Stimulated activated CD8-positive, alpha-beta memory T cell treated with anti-CD3 and anti-CD28 coated beads, Interleukin-4, amount 100 ng/mL, for 24 hours (primary cell): Measurements from ENCODE around the gene SLC35E1.

Experiments used
- DNase-seq: peaks from one replicate; pipeline ENCODE4 v3.0.0-alpha.2; 2020; ENCODE audit warnings: low read depth

SLC35E1 gene

DNA sequence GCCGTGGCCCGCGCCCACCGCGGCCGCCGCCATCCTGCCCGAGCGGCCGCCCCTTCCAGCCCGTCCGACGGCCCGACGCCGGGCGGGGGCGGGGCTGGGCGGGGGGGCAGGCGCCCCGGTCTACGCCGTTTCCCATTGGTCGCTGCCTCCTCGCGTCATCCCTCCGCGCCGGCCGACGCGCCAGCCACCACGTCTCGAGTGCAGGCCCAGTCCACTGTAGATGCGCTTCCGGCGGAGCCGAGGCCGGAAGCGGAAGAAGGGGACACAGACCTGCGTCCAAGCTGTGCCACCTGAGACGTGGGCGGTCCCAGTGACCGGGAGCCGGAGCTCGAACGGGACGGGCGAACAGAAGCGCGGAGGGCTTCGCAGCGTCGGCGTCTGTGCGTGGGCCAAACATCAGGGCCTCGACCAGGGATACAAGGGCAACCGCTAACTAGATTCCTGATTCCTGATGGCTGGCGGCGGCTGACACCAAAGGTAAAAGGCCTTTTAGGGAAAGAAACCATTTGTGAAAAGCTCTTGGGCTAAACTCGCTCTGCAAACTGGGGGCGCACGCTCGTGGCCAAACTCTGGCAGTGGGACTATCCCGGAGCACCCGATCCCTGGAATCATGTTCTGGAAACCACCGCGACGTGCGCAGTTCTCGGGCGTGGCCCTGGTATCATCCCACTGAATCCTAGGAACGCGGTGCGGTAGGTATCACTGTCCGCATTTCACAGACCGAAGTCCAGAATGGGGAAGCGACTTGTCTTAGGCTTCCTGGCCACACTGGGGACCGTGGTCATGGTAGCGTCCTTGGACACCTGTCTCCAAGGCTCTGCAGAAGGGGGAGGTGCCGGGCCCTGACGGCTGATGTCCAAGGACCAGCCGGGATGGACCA is at the start of gene SLC35E1:
SLC35E1 (minus strand) TSS at position 84 of the 880 bp plus-strand sequence; CDS start at position 33, 51 bp downstream.
- DNase-seq, result peak; percentile 90

DNA sequence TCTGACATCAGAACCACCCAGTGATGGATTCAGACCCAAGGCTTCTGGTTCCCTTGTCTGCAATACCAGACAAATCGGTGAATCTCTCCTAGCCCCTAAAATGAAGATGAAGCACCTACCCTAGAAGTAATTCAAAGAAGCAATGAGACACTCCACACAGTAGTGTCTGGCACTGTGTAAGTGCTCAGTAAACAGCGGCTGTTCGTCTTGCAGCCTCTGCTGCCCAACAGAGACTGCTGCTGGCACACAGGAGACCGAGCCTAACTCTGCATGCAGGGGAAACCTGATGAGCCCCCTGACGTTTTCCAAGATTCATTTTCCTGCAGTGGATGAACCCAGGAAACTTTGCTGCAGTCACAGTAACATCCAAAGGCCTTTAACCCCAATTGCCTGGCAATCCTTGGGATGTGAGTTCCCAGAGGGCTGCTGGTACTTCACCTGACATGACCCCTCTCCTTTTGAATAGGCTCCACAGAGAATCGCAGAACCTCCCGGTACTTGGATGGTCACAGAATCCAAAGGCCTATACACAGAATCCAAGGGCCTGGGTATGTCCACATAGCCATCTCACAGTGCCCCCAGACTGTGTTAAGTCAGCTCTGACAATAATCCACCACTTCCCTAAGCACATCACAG is 49.1 kb upstream of the SLC35E1 start:
- DNase-seq, result no peak

DNA sequence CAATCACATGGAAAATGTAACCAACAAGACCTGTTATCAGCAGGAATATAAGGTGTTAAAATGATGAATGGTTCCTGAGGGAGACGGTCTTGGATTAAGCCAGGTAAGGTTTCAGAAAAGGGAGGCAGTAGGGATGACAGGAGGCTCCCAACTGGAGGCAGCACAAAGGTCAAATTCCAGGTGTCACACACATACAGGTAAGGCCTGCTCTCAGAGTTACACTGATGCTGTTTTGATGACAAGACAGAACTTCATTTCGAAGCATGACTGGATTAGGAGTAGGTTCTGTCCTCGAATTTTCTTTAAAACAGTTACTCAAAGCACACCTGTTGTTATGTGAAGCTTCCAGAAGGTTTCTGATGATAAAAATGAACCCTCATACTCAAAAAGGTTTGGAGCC is 48.4 kb upstream of the SLC35E1 start:
- no peak for DNase-seq

DNA sequence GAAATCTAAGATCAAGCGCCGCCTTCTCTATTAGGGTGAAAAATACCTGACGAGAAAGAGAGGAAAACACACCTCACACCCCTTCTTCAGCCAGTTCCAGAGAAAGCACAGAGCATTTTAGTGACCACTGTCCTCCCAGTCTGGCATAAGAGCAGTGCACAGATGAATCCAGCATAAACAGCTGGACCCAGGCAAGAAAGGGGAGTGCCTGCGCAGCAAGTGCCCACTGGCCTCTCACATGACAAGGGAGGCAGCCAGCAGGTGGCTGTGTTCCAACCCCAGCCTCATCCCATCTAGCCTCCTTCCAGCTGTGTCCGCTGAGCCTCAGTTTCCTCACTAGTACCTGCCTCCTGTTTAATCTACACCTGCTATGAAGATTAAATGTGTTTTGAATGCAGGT is 47.8 kb upstream of the SLC35E1 start:
- no peak for DNase-seq

DNA sequence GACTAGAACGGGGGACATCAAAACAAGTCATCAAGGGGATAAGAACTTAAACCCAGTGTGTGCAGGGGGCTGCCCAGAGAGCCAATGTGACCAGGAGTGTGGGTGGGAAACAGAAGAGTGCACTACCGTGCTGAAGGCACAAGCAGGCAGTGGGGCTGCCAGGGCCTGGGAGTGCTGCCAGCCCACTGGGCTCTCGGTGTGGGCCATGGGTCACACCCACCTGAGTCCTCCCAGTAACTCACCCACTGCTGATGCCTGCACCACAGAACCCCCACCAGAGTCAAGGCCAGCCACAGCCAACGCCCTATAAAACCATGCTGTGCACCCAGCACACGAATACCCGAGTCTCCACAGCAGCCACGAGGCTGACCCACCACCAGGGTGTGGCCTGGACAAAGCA is 47.2 kb upstream of the SLC35E1 start:
- DNase-seq, result no peak

GRCh38 chr19:16618248-16618647 is 46.0 kb upstream of the SLC35E1 start:
- no peak for DNase-seq

- no peak for DNase-seq
Observed at GRCh38 chr19:16615808-16616207, 43.6 kb upstream of the SLC35E1 start.

DNA sequence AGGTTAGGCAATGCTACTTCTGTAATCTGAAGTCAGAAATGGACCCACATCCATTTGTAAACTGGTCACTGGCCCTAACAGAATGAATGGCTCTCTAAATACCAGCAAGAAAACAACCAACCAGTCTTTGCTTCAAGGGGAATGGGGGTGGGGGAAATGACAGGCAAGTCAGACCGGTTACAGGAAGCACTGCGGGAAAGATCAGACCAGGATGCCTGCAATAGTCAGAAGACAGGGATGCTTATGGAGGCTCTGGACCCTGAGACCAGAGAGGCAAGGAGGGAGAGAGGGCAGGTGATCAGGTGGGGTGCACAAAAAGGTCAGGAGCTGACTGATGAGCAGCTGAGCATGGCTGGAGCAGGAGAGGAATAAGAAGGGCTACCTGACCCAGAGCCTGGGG is 42.7 kb upstream of the SLC35E1 start:
- DNase-seq, result no peak

GRCh38 chr19:16613841-16614240 is 41.6 kb upstream of the SLC35E1 start:
- DNase-seq, result no peak

GRCh38 chr19:16612636-16613035 is 40.4 kb upstream of the SLC35E1 start:
- no peak for DNase-seq

DNA sequence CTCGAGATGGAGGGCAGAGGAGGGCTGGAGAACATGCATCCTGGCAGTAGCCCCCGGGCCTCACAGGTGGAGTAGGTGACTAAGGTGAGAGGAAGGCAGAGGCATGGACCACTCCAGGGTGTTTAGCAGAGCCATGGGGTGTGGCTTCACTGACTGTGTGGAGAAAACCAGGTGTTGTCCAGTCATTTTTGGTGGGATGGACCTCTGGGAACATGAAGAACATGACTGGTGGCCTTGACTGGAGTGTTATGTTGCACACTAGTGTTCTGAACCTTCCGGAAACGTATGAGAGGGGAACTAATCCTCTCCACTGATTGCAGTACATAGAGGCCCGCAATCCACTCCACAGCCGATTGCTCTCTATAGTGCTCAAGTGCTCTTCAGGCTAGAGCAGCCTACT is 38.9 kb upstream of the SLC35E1 start:
- DNase-seq, result no peak

GRCh38 chr19:16609511-16610200 is 37.4 kb upstream of the SLC35E1 start:
- no peak for DNase-seq

DNA sequence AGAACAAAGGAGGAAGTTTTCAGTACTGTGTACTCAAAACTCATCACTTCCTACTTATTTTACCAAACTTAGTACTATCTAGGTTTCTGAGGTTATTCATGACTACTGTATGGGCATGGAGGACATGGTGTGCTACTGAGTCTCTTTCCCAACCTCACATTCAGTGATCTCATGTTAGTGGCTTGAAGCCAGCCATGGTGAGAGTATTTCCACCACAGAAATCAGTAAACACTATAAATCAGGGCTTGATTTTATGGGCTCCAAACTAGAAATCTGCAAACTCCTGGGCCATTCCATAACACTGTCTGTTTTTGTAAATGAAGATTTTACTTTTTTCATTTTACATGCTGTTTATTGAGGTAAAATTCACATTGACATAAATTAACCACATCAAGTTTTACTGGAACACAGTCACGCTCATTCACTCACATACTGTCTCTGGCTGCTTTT is 36.1 kb upstream of the SLC35E1 start:
- DNase-seq, result no peak

DNA sequence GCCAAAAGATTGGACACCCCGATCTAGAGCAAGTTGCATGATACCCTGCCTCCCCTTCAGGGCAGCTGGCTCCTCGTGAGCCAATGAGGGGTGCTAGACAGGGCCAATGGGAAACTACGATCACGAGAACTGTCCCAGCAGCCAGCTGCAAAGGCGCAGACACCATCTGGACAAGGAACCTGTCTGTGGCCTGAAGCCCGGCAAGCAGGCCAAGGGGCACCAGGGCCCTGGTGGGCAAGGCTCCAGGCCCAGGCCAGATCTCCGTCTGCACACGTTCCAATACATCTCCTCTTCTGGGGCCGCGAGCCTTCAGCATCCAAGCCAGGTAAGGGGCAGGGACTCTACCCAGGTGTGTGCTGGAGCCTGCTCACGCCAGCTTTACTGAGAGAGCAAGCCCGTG is 35.6 kb upstream of the SLC35E1 start:
- no peak for DNase-seq

DNA sequence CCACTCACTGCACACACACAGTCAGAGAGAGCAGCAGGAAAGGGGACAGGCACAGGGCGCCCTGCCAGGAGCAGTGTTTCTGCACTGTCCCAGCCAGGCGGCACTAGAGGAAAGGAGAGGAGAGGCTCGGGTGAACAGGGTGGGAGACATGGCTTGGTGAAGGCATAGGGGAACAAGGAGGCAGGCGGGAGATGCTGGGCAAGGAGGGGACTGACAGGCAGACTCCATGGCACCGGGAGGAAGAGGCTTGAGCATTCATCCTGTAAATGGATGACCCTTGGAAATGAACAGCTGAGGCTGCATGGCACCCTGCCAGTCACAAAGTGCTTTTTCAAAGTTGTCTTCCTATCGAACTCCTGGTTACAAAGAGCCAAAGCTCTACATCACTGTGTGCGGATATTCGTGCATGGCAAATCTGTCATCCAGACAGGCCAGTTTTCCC is 33.4 kb upstream of the SLC35E1 start:
- DNase-seq, result no peak

- no peak for DNase-seq
Observed at GRCh38 chr19:16605115-16605514, 32.9 kb upstream of the SLC35E1 start.

GRCh38 chr19:16604615-16605014 is 32.4 kb upstream of the SLC35E1 start:
- DNase-seq, result no peak

- DNase-seq, result no peak
Observed at GRCh38 chr19:16603090-16603489, 30.9 kb upstream of the SLC35E1 start.

GRCh38 chr19:16601378-16602052 is 29.3 kb upstream of the SLC35E1 start:
- DNase-seq, result no peak

DNA sequence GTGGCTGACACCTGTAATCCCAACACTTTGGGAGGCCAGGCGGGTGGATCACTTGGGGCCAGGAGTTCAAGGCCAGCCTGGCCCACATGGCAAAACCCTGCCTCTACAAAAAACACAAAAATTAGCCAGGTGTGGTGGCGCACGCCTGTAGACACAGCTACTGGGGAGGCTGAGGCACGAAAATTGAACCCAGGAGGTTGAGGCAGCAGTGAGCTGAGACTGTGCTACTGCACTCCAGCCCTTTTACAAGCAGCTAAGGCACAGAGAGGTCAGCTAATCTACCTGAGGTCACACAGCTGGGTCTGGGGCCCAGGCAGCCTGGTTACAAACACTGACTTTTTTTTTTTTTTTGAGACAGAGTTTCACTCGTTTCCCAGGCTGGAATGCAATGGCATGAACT is 28.6 kb upstream of the SLC35E1 start:
- DNase-seq, result no peak

- no peak for DNase-seq
Observed at GRCh38 chr19:16599655-16600346, 27.6 kb upstream of the SLC35E1 start.

GRCh38 chr19:16598848-16599247 is 26.6 kb upstream of the SLC35E1 start:
- DNase-seq, result no peak
